ENCODE measurements around the gene ERGIC3.

Gene ERGIC3

GRCh38 chr20:35601990-35602389 lies 60.1 kb downstream of the ERGIC3 start:
- Histone ChIP-seq H3K4me1 (ENCODE audit: control insufficient read depth in 2 of 2, insufficient read depth in 2 of 2, low read length in 2 of 2) (peaks cover 0 to 13% of the 10 kb centered on the region in 2 donors), H3K4me3 (ENCODE audit: low read length in 2 of 2) (peak overlapping the region in 1 of 2 donors; percentile 56), H3K36me3 (ENCODE audit: control insufficient read depth in 2 of 2, insufficient read depth in 2 of 2, low read length in 2 of 2) (no peaks in the 10 kb centered on the region), H3K27me3 (ENCODE audit: control insufficient read depth in 2 of 2, insufficient read depth in 2 of 2, low read length in 2 of 2) (peaks cover 0 to 7% of the 10 kb centered on the region in 2 donors), H3K9me3 (ENCODE audit: control insufficient read depth in 2 of 2, low read length in 2 of 2) (no peaks in the 10 kb centered on the region), H3K27ac (ENCODE audit: low read depth in 2 of 2, low read length in 2 of 2) (no peak overlapping the region), H3K9ac (ENCODE audit: low read depth in 1 of 2, low read length in 2 of 2) (peak overlapping the region in 1 of 2 donors; percentile 66)

- Histone ChIP-seq H3K27me3 (ENCODE audit: control insufficient read depth in 2 of 2, insufficient read depth in 2 of 2, low read length in 2 of 2) (peaks cover 0 to 7% of the 10 kb centered on the region in 2 donors), H3K4me1 (ENCODE audit: control insufficient read depth in 2 of 2, insufficient read depth in 2 of 2, low read length in 2 of 2) (peaks cover 0 to 13% of the 10 kb centered on the region in 2 donors), H3K36me3 (ENCODE audit: control insufficient read depth in 2 of 2, insufficient read depth in 2 of 2, low read length in 2 of 2) (no peaks in the 10 kb centered on the region), H3K4me3 (ENCODE audit: low read length in 2 of 2) (no peak overlapping the region), H3K27ac (ENCODE audit: low read depth in 2 of 2, low read length in 2 of 2) (no peak overlapping the region), H3K9me3 (ENCODE audit: control insufficient read depth in 2 of 2, low read length in 2 of 2) (no peaks in the 10 kb centered on the region), H3K9ac (ENCODE audit: low read depth in 1 of 2, low read length in 2 of 2) (no peak overlapping the region)
Measured at GRCh38 chr20:35602851-35603495, 61.1 kb downstream of the ERGIC3 start.

DNA sequence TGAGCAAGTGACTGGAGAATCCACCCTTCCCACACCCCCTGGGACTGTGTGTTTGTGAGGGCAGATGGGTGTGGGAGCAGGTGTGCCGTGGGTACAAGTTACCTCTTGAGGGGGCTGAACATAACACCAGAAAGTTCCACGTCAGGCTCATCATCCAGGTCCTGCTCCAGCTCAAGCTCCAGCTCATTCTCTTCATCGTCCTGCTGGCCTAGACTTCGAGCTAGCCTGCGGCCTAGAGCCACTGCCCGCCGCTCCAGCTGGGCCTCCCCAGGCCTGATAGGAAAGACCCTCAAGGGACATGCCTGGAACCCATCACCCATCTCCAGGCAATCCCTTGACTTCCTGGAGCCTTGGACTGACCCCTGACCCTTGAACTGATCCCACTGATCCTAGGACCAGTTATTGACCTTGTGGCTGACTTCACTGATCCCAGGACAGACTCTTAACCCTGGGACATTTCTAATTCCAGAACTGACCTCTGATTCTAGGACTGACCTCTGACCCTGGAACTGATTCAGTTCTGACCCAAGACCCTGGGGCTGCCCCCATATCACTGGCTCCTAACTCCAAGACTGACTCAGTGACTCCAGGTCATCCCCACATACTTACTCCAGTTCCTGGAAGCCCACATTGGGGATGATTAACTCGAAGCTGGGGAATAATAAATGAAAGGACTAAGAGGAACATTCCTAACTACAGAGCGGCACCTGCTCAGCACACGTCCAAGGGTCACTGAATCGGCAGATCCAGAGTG lies 62.0 kb downstream of the ERGIC3 start:
- H3K4me1 ChIP-seq (ENCODE audit: control insufficient read depth in 2 of 2, insufficient read depth in 2 of 2, low read length in 2 of 2): peaks cover 0 to 10% of the 10 kb centered on the region in 2 donors
- no peak overlapping the region for H3K9ac ChIP-seq (ENCODE audit: low read depth in 1 of 2, low read length in 2 of 2)
- H3K9me3 ChIP-seq (ENCODE audit: control insufficient read depth in 2 of 2, low read length in 2 of 2): no peaks in the 10 kb centered on the region
- H3K36me3 ChIP-seq (ENCODE audit: control insufficient read depth in 2 of 2, insufficient read depth in 2 of 2, low read length in 2 of 2): no peaks in the 10 kb centered on the region
- H3K4me3 ChIP-seq (ENCODE audit: low read length in 2 of 2): no peak overlapping the region
- H3K27me3 ChIP-seq (ENCODE audit: control insufficient read depth in 2 of 2, insufficient read depth in 2 of 2, low read length in 2 of 2): peaks cover 0 to 7% of the 10 kb centered on the region in 2 donors
- H3K27ac ChIP-seq (ENCODE audit: low read depth in 2 of 2, low read length in 2 of 2): no peak overlapping the region

DNA sequence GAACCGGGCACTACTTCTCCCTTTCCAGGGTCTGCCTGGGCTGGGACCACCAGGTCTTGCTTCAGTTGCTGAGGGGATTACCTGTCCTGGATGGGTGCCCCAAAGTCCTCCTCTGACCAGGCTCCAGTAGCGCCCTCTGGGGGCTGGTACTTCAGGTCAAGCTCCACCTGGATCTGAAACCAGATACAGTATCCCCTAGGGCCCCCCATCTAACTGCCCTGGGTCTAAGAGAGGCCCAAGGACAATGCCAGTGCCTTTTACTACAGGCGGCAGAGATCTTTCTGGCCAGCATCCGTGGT lies 62.5 kb downstream of the ERGIC3 start:
- Histone ChIP-seq H3K27me3 (ENCODE audit: control insufficient read depth in 2 of 2, insufficient read depth in 2 of 2, low read length in 2 of 2) (peaks cover 0 to 7% of the 10 kb centered on the region in 2 donors), H3K4me1 (ENCODE audit: control insufficient read depth in 2 of 2, insufficient read depth in 2 of 2, low read length in 2 of 2) (peaks cover 0 to 10% of the 10 kb centered on the region in 2 donors), H3K36me3 (ENCODE audit: control insufficient read depth in 2 of 2, insufficient read depth in 2 of 2, low read length in 2 of 2) (no peaks in the 10 kb centered on the region), H3K9me3 (ENCODE audit: control insufficient read depth in 2 of 2, low read length in 2 of 2) (no peaks in the 10 kb centered on the region), H3K4me3 (ENCODE audit: low read length in 2 of 2) (no peak overlapping the region), H3K9ac (ENCODE audit: low read depth in 1 of 2, low read length in 2 of 2) (no peak overlapping the region), H3K27ac (ENCODE audit: low read depth in 2 of 2, low read length in 2 of 2) (no peak overlapping the region)

- Histone ChIP-seq H3K9ac (ENCODE audit: low read depth in 1 of 2, low read length in 2 of 2) (no peak overlapping the region), H3K4me3 (ENCODE audit: low read length in 2 of 2) (no peak overlapping the region), H3K4me1 (ENCODE audit: control insufficient read depth in 2 of 2, insufficient read depth in 2 of 2, low read length in 2 of 2) (peaks cover 0 to 7% of the 10 kb centered on the region in 2 donors), H3K9me3 (ENCODE audit: control insufficient read depth in 2 of 2, low read length in 2 of 2) (no peaks in the 10 kb centered on the region), H3K27ac (ENCODE audit: low read depth in 2 of 2, low read length in 2 of 2) (peak overlapping the region; percentile 26 to 40), H3K27me3 (ENCODE audit: control insufficient read depth in 2 of 2, insufficient read depth in 2 of 2, low read length in 2 of 2) (peaks cover 0 to 4% of the 10 kb centered on the region in 2 donors), H3K36me3 (ENCODE audit: control insufficient read depth in 2 of 2, insufficient read depth in 2 of 2, low read length in 2 of 2) (no peaks in the 10 kb centered on the region)
Measured at GRCh38 chr20:35606127-35606526, 64.2 kb downstream of the ERGIC3 start.

All from mucosa of rectum (tissue), 2 donors.